Nephron (organoid): ENCODE data around the gene DRC3.
A peak's percentile ranks its signal among the peaks of the same experiment; 100 is the strongest.
"Not testable (repeated sequence)": the region's sequence is repeated elsewhere in the genome, so short reads cannot be mapped to it uniquely, and the experiment has no call there.

ENCODE experiments used
- H3K27ac Mint-ChIP-seq, 3 experiments: 2 replicates each; pipeline ENCODE4 v1.8.0; 2020; ENCODE audit warnings: mixed read lengths in 3 of 3, mild to moderate bottlenecking in 2 of 3, moderate library complexity in 1 of 3
- H3K27me3 Mint-ChIP-seq: 2 replicates; pipeline ENCODE4 v1.8.0; 2021; ENCODE audit warnings: low read depth, mild to moderate bottlenecking, moderate library complexity, mixed read lengths
- H3K36me3 Mint-ChIP-seq: 2 replicates; pipeline ENCODE4 v1.8.0; 2020; ENCODE audit warnings: low read depth, mixed read lengths
- H3K4me1 Mint-ChIP-seq: 2 replicates; pipeline ENCODE4 v1.8.0; 2020; ENCODE audit warnings: mixed read lengths
- H3K4me3 Mint-ChIP-seq, 3 experiments: 2 replicates each; pipeline ENCODE4 v1.8.0; 2020; ENCODE audit warnings: mild to moderate bottlenecking in 3 of 3, mixed read lengths in 3 of 3, moderate library complexity in 2 of 3
- H3K9me3 Mint-ChIP-seq: 2 replicates; pipeline ENCODE4 v1.8.0; 2020; ENCODE audit warnings: mixed read lengths
- TF ChIP-seq, protein P1 (sequence below), 3 experiments: fragments of 200-600 bp; sonication (generic); IDR thresholded peaks; one replicate each; pipeline ENCODE4 v1.5.0; 2021; ENCODE audit warnings: antibody characterized with exemption in 3 of 3; ENCODE audit not compliant: unreplicated experiment in 3 of 3

The DRC3 gene

DNA sequence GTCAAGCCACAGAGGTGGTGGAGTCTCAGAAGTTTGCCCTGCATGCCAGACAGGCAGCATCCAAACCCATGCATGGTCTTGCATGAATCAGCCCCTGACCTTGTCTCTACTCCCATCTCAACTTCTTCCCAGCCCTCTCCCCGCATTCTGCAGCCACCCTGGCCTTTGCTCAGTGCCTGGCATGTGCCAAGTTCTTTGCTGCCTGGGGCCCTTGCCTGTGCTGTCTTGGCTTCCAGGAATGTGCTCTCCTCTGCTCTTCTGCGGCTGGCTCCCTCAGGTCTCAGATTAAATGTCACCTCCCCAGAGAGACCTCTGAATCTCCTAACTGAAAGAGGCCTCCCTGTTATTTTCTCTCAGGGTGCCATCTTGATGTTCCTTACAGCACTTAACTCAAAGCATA, 17.6 kb downstream of the DRC3 start:
- Mint-ChIP-seq H3K27me3 (no peaks in the 10 kb centered on the region), H3K27ac (no peak overlapping the region), H3K4me3 (no peak overlapping the region), H3K4me1 (peaks cover 28% of the 10 kb centered on the region), H3K36me3 (no peaks in the 10 kb centered on the region), H3K9me3 (no peaks in the 10 kb centered on the region)
- TF ChIP-seq, protein P1, sequence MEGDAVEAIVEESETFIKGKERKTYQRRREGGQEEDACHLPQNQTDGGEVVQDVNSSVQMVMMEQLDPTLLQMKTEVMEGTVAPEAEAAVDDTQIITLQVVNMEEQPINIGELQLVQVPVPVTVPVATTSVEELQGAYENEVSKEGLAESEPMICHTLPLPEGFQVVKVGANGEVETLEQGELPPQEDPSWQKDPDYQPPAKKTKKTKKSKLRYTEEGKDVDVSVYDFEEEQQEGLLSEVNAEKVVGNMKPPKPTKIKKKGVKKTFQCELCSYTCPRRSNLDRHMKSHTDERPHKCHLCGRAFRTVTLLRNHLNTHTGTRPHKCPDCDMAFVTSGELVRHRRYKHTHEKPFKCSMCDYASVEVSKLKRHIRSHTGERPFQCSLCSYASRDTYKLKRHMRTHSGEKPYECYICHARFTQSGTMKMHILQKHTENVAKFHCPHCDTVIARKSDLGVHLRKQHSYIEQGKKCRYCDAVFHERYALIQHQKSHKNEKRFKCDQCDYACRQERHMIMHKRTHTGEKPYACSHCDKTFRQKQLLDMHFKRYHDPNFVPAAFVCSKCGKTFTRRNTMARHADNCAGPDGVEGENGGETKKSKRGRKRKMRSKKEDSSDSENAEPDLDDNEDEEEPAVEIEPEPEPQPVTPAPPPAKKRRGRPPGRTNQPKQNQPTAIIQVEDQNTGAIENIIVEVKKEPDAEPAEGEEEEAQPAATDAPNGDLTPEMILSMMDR (IDR thresholded peaks at IDR 0.05; ENCODE audit: unreplicated experiment in 3 of 3), result no peak

DNA sequence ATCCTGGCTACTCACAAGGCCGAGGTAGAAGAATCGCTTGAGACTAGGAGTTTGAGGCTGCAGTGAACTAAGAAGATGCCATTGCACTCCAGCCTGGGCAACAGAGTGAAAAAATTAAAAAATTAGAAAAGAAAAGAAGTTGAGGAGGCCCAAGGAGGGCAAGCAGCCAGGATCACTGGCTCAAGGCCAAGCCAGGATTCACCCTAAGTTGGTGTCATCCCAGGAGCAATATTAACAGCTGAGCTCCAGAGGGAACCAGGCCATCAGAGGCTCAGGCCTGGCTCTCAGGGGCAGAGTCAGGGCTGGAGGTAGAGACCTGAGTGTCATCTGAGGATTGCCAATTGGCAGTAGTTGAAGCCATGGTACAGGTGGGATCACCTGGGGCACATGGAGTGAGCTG, 20.7 kb downstream of the DRC3 start:
- TF ChIP-seq, protein P1 (IDR thresholded peaks at IDR 0.05; ENCODE audit: unreplicated experiment in 3 of 3), result no peak
- Mint-ChIP-seq H3K4me3 (no peak overlapping the region), H3K27ac (no peak overlapping the region), H3K36me3 (no peaks in the 10 kb centered on the region), H3K4me1 (peaks cover 28% of the 10 kb centered on the region), H3K27me3 (no peaks in the 10 kb centered on the region), H3K9me3 (no peaks in the 10 kb centered on the region)

DNA sequence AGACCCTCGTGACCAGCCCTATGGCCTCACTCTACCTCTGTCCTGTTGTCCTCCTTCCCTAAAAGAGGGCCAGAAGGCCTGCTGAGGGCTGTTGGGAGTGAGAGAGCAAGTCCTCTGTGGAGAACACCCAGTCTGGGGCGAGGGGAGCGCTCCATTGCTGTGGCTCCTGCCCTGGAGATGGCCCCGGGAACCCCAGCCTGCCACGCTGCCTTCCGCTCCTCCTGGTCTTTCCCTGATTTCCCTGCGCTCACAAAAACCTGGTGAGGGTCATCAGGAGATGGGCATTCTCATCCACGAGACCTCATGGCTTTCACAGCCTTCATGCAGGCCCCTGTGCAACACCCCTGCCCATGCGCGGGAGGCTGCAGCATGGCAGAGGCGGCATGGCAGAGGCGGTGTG, 21.2 kb downstream of the DRC3 start:
- Mint-ChIP-seq H3K27me3 (no peaks in the 10 kb centered on the region), H3K4me1 (peaks cover 25% of the 10 kb centered on the region), H3K4me3 (no peak overlapping the region), H3K36me3 (no peaks in the 10 kb centered on the region), H3K27ac (no peak overlapping the region), H3K9me3 (no peaks in the 10 kb centered on the region)
- TF ChIP-seq, protein P1 (IDR thresholded peaks at IDR 0.05; ENCODE audit: unreplicated experiment in 3 of 3), result no peak

DNA sequence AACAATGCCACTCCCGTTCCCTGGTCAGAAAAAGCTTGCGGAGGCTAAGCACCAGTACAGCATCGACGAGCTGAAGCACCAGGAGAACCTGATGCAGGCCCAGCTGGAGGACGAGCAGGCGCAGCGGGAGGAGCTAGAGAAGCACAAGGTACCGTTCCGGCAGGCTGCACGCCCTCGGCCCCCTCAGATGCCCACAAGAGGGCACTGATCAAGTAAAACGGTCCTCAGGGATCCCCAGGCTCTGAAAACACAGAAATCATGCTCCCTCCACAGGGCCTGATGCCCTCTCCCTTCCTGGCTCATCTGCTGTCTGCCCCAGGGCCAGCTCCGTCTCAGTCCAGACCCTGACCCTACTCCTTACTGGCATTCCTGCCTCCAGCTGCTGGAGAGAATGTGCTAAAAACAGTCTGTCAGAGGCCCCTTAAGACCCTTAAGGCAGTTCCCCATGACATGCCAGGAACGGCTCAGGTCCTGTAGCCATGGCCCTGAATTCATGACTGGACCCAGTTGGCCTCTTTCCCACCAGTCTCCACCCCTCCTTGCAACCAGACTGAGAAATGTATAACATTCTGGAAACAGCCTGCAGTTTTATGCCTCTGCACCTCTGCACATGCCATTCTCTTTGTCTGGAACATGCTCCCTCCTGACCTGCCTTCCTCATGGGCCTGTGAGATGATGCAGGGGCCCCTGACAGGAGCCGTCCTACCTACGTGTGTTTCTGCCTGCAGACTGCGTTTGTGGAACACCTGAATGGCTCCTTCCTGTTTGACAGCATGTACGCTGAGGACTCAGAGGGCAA, 21.8 kb downstream of the DRC3 start:
- H3K36me3 Mint-ChIP-seq, result no peaks in the 10 kb centered on the region
- no peaks in the 10 kb centered on the region for H3K9me3 Mint-ChIP-seq
- peaks cover 18% of the 10 kb centered on the region for H3K4me1 Mint-ChIP-seq
- TF ChIP-seq, protein P1 (IDR thresholded peaks at IDR 0.05; ENCODE audit: unreplicated experiment in 3 of 3), result peak in 1 of 3 experiments; percentile 24
- H3K4me3 Mint-ChIP-seq, result no peak overlapping the region
- H3K27ac Mint-ChIP-seq, result peak overlapping the region in 1 of 3 experiments; percentile 13
- H3K27me3 Mint-ChIP-seq, result no peaks in the 10 kb centered on the region

DNA sequence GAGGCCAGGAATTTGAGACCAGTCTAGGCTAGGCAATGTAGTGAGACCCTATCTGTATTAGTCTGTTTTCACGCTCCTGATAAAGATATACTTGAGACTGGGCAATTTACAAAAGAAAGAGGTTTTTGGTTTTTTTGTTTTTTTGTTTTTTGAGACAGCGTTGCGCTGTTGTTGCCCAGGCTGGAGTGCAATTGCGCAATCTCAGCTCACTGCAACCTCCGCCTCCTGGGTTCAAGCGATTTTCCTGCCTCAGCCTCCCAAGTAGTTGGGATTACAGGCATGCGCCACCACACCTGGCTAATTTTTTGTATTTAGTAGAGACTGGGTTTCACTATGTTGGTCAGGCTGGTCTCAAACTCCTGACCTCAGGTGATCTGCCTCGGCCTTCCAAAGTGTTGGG, 23.2 kb downstream of the DRC3 start:
- not testable (repeated sequence) for H3K27ac Mint-ChIP-seq, H3K9me3 Mint-ChIP-seq, H3K4me3 Mint-ChIP-seq, H3K36me3 Mint-ChIP-seq, H3K27me3 Mint-ChIP-seq
- peaks cover 18% of the 10 kb centered on the region for H3K4me1 Mint-ChIP-seq

DNA sequence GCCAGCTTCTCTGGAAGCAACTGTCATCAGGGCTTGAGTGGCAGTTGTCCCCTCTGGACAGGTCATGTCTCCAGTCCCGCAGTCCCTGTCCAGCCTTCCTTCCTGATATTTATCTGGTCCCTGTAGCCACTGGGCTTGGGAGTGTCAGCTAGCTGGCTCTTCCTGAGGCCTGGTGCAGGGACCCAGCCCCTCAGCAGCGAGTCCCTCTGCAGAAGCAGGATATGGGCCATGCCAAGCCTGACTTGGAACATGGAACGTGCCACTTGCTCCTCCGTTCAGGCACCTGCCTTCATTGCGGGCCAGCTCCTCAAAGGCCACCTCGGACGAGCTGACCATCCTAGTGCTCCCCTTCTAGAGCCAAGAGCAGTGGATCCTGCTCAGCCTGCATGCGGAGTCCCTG, 26.3 kb downstream of the DRC3 start:
- Mint-ChIP-seq H3K36me3 (no peaks in the 10 kb centered on the region), H3K27ac (no peak overlapping the region), H3K27me3 (no peaks in the 10 kb centered on the region), H3K4me3 (no peak overlapping the region), H3K4me1 (peaks cover 12% of the 10 kb centered on the region), H3K9me3 (no peaks in the 10 kb centered on the region)
- TF ChIP-seq, protein P1 (IDR thresholded peaks at IDR 0.05; ENCODE audit: unreplicated experiment in 3 of 3), result no peak
